GM19438 (cell line): Measurements from ENCODE around the gene CDC20.
"Not testable (repeated sequence)": the region's sequence is repeated elsewhere in the genome, so short reads cannot be mapped to it uniquely, and the experiment has no call there.

Experiments
- ATAC-seq: cut with Tn5 transposase; IDR thresholded peaks from one replicate; pipeline ENCODE4 v1.9.1; 2021; ENCODE audit warnings: low read depth; ENCODE audit not compliant: unreplicated experiment

The CDC20 gene

GRCh38 chr1:43354471-43354870, 4.3 kb upstream of the CDC20 start:
- no peak for ATAC-seq

DNA sequence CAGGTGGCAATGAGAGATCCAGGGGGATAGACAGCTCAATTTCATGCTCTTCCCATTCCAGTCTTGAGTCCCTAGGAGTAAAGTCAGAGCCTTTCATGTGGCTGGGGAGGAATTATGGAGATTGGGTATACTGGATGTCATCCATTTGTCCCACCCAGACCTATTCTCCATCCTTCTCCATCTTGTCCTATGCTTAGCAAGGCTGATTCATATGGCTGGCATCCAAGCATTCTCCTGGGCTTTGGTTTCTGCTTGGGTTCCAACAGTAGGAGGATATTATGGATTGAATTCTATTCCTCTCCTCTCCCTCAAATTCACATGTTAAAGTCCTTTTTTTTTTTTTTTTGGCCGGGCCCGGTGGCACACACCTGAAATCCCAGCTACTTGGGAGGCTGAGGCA, 3.8 kb upstream of the CDC20 start:
- no peak for ATAC-seq

DNA sequence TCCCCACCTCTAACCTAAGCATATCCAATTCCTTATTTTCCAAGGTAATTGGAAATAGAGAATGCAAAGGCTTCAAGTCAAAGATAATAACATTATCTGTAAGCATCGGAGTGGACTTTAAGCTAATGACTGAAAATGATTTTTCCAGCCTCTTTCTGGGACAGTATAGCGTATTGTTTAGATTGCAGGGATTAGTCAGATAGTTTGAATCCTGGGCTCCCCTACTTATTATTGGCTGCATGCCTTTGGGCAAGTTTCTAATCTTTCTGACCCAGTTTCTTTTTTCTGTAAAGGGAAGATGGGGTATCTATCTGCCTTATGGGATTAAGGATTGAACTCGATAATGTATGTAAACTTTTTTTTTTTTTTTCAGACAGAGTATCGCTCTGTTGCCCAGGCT, 1.5 kb upstream of the CDC20 start:
- ATAC-seq: no peak

GRCh38 chr1:43358121-43358745, 548 bp upstream of the CDC20 start:
- peak; percentile 34 for ATAC-seq

- no peak for ATAC-seq
These were observed 915 bp downstream of the CDC20 start for GRCh38 chr1:43359696-43360095.

GRCh38 chr1:43360616-43361015, 1.8 kb downstream of the CDC20 start:
- ATAC-seq: no peak

GRCh38 chr1:43363283-43363934, 4.6 kb downstream of the CDC20 start:
- ATAC-seq: no peak

- no peak for ATAC-seq
These were observed 5.2 kb downstream of the CDC20 start for GRCh38 chr1:43363935-43364525.

GRCh38 chr1:43365678-43366077, 6.9 kb downstream of the CDC20 start:
- ATAC-seq: no peak

- ATAC-seq: no peak
These were observed 7.4 kb downstream of the CDC20 start for GRCh38 chr1:43366179-43366578.

- no peak for ATAC-seq
These were observed 7.8 kb downstream of the CDC20 start for GRCh38 chr1:43366601-43367025.

DNA sequence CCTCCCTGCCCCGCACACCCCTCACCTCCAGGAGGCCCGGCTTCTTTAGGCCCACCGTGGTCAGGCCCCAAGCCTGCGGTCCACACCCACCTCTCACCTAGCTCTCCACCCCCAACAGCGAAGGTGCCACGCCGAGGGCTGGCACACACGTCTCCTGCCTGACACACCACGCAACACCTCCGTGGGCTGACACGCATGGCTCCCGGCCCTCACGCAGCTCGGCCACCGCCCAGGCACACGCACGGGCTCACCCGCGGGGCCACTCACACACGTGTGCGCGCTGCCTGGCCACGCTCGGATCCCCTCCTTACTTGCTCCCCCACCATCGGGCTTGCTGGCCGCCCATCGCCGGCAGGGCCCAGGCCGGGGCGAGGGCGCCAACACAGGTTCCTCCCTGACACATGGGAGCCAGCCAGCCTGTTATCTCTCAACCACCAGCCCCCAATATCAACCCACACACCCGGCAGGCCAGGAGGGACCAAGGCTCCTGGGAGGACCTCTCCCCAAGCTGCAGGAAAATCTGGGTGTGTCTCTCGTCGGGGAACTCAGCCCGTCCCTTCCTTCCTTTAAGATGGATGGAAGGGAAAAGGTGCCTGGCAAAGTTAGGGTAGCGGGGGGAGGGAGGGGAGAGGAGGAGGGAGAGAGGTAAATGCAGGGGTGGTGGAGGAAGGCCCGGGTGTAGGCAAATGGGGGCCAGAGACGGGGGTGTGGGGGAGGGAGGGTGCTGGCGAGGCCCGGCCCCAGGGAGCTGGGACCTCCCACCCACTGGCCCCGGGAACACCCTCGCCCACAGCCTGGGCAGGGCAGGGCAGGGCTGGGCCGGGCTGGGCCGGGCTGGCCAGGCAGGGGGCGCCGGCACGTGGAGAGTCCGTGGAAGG, 8.5 kb downstream of the CDC20 start:
- peak; percentile 40 for ATAC-seq

DNA sequence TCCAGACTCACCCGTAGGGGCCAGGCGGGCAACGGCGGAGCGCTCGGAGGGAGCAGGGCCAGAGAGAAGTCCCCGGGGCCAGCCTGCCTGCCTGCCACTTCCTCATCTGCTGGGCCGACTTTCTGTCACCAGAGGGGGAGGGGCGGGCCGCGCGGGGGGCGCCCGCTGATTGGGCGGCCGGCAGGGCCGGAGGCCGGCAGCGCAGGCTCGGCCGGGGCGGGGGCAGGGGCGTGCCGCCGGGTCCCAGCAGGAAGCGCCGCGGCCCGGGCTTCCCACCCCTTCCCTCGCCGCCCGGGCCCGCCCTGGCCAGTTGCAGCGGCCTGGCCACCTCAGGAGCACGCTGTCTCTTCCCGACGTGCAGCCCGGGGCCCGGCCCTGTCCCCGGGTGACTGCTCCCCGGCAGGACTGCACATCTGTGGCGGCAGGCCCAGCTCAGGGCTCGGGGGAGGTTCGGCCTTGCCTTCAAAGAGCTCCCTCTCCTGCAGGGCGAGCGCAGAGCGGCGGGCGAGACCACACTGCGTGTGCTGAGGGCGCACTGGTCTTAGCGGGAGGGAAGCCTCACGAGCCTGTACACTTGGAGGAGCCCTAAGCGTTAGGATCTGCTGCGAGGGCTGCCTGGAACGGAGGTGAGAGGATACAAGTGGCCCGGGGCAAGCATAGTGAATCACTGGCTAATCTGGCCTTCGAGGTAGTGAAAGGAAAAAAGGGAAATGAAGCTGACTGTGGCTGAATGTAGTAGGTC, 9.3 kb downstream of the CDC20 start, which contains the start of gene ELOVL1:
Gene ELOVL1 (minus strand): TSS at position 108 of the 742 bp plus-strand sequence. CDS start 2,402 bp downstream, outside the sequence.
- ATAC-seq: peak; percentile 63

GRCh38 chr1:43368646-43369020, 9.9 kb downstream of the CDC20 start:
- ATAC-seq: no peak

DNA sequence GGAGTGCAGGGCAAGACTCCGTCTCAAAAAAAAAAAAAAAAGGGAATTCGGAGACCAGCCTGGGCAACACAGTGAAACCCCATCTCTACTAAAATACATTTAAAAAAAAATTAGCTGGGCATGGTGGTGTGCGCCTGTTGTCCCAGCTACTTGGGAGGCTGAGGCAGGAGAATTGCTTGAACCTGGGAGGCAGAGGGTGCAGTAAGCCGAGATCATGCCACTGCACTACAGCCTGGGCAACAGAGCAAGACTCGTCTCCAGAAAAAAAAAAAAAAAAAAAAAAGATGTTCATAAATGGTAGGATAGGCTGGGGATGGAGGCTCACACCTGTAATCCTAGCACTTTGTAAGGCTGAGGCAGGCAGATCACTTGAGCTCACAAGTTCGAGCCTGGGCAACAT, 11.0 kb downstream of the CDC20 start:
- not testable (repeated sequence) for ATAC-seq

GRCh38 chr1:43370564-43370963, 11.8 kb downstream of the CDC20 start:
- ATAC-seq: no peak

GRCh38 chr1:43372172-43372571, 13.4 kb downstream of the CDC20 start:
- no peak for ATAC-seq

GRCh38 chr1:43373066-43373940, 14.5 kb downstream of the CDC20 start:
- ATAC-seq: no peak

DNA sequence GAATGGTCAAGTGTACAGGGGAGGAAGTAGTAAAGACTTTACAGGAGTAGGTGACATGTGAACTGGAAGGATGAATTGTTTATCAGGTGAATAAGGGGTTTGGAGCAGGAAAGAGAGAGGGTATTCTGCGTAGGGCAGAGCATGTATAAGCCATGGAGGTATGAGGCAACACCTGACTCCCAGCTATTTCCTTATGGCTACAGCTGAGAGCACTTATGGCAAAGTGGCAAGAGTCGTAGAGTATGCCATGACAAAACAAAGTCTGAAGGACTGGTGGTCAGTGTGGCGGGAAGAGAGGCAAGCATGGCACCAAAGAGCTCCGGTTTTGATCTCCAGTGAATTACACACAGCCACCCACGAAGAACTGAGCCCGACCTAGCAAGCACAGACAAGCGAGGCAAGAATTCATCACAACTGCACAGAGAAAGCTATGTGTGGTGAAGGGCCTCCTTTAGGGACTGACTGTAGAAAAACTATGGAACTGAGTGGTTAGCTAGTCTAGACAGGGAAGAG, 18.0 kb downstream of the CDC20 start:
- no peak for ATAC-seq
